NB4 (cell line): Measurements from ENCODE around the gene LRRC42.

Experiments used
- MAX ChIP-seq: IDR thresholded peaks from 2 replicates; pipeline ENCODE4 v1.6.1; 2011; ENCODE audit warnings: low read depth, low read length
- MYC ChIP-seq: IDR thresholded peaks from 2 replicates; pipeline ENCODE4 v1.6.1; 2011; ENCODE audit warnings: low read depth, low read length
- POLR2A ChIP-seq: IDR thresholded peaks from 2 replicates; pipeline ENCODE4 v1.6.1; 2011; ENCODE audit warnings: mild to moderate bottlenecking; ENCODE audit not compliant: insufficient read length; ENCODE audit errors: extremely low read depth
- TF ChIP-seq, protein P1 (sequence below): IDR thresholded peaks from one replicate; pipeline ENCODE4 v1.5.1; 2012; ENCODE audit warnings: low read depth, low read length

- TF ChIP-seq POLR2A (no peak), MAX (no peak), MYC (no peak)
- TF ChIP-seq, protein P1, sequence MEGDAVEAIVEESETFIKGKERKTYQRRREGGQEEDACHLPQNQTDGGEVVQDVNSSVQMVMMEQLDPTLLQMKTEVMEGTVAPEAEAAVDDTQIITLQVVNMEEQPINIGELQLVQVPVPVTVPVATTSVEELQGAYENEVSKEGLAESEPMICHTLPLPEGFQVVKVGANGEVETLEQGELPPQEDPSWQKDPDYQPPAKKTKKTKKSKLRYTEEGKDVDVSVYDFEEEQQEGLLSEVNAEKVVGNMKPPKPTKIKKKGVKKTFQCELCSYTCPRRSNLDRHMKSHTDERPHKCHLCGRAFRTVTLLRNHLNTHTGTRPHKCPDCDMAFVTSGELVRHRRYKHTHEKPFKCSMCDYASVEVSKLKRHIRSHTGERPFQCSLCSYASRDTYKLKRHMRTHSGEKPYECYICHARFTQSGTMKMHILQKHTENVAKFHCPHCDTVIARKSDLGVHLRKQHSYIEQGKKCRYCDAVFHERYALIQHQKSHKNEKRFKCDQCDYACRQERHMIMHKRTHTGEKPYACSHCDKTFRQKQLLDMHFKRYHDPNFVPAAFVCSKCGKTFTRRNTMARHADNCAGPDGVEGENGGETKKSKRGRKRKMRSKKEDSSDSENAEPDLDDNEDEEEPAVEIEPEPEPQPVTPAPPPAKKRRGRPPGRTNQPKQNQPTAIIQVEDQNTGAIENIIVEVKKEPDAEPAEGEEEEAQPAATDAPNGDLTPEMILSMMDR = no peak
Observed at GRCh38 chr1:53943490-53944043, 2.6 kb upstream of the LRRC42 start.
